Prostate gland (tissue), 2 donors: ENCODE data around the gene FRMD4A.

ENCODE experiments used
- CTCF ChIP-seq, 4 experiments: fragments of 200-600 bp in 2 of 4; fragments of 450-650 bp in 2 of 4; sonication (generic) in 2 of 4; IDR thresholded peaks; 1 replicate in 3 of 4; 2 replicates in 1 of 4; pipeline ENCODE4 v1.5.1; 2016 to 2019; ENCODE audit warnings: antibody characterized with exemption in 4 of 4, mild to moderate bottlenecking in 2 of 4, moderate library complexity in 2 of 4
- POLR2A ChIP-seq: fragments of 450-650 bp; IDR thresholded peaks from one replicate; pipeline ENCODE4 v1.6.1; 2016; ENCODE audit warnings: antibody characterized with exemption, mild to moderate bottlenecking

- TF ChIP-seq CTCF (IDR thresholded peaks at IDR 0.05): no peak
- no peak for TF ChIP-seq POLR2A
Observed at GRCh38 chr10:13955409-13956068, 375.2 kb downstream of the FRMD4A start.
